HepG2 (cell line): ENCODE measurements around the gene SH2D7. TPM values are rescaled to one million over a fixed set of nuclear protein-coding genes. Genes with fewer than 3 reads are reported as not detected.

Experiments used
- ATAC-seq: fragments of 200-7000 bp; cut with Tn5 transposase; 3 replicates; pipeline ENCODE4 v1.9.1; 2020; ENCODE audit warnings: mild to moderate bottlenecking, moderate library complexity
- BruUV-seq: library from RNA; stranded (reverse); fragments of 400-500 nt; replicated peaks from 2 replicates; lab custom pipeline; 2021; lab: Mats Ljungman, UMichigan
- CTCF ChIA-PET: fragments of 300-600 bp; formaldehyde crosslinking; extraction: SDS; loops from one replicate; lab custom pipeline; 2021; ENCODE audit warnings: low total read pairs, inconsistent platforms, low intra/inter-chr PET ratio; lab: Yijun Ruan, JAX
- POLR2A ChIA-PET: fragments of 350-600 bp; sonication (Branson Sonifier 250); formaldehyde crosslinking; loops from one replicate; lab custom pipeline; 2020; ENCODE audit warnings: antibody characterized with exemption, inconsistent platforms; lab: Yijun Ruan, JAX
- DNase-seq: peaks from one replicate; pipeline ENCODE4 v3.0.0-alpha.2; 2015; ENCODE audit warnings: low spot score
- FAIRE-seq: peaks from 3 replicates; lab custom pipeline; 2011; peaks lifted over from hg19 to GRCh38; lab: Jason Lieb, UNC
- H2AFZ ChIP-seq: one replicate; pipeline ENCODE4 v1.6.1; 2011; ENCODE audit warnings: low read length, inconsistent platforms
- H3K27ac ChIP-seq: fragments of 300-600 bp; 3 replicates; pipeline ENCODE4 v1.8.0; 2011; ENCODE audit warnings: mixed run types, mild to moderate bottlenecking, mixed read lengths, low read length, inconsistent platforms; ENCODE audit not compliant: insufficient read depth; ENCODE audit errors: extremely low read length
- H3K27me3 ChIP-seq, 2 experiments: fragments of 200-600 bp in 1 of 2; 2 replicates in 1 of 2; 3 replicates in 1 of 2; pipeline versions ENCODE4 v1.6.0 to v1.8.0; 2011; ENCODE audit warnings: low read length in 2 of 2, mild to moderate bottlenecking in 2 of 2, moderate library complexity in 2 of 2, inconsistent platforms in 1 of 2; ENCODE audit not compliant: insufficient read depth in 2 of 2, control insufficient read depth in 1 of 2
- H3K36me3 ChIP-seq, 2 experiments: fragments of 200-600 bp in 1 of 2; replicated peaks in 1 of 2; 2 replicates in 1 of 2; 3 replicates in 1 of 2; pipeline versions ENCODE4 v1.5.1 to v1.8.0; 2011; ENCODE audit warnings: low read length in 2 of 2, inconsistent platforms in 1 of 2; ENCODE audit not compliant: insufficient read depth in 2 of 2, control insufficient read depth in 1 of 2
- H3K4me1 ChIP-seq: 2 replicates; pipeline ENCODE4 v1.5.1; 2012; ENCODE audit warnings: low read length, inconsistent platforms; ENCODE audit not compliant: insufficient read depth
- H3K4me2 ChIP-seq: 2 replicates; pipeline ENCODE4 v1.6.0; 2011; ENCODE audit warnings: low read depth, low read length, inconsistent platforms
- H3K4me3 ChIP-seq, 3 experiments: fragments of 200-600 bp in 1 of 3; sonication (generic), shearing (Covaris generic) in 1 of 3; replicated peaks in 1 of 3; 2 replicates each; pipeline ENCODE4 v1.5.1; 2011 to 2016; ENCODE audit warnings: low read length in 3 of 3, inconsistent platforms in 2 of 3, low read depth in 2 of 3, mild to moderate bottlenecking in 2 of 3, control low read depth in 1 of 3, mixed read lengths in 1 of 3; ENCODE audit not compliant: insufficient read depth in 1 of 3
- H3K79me2 ChIP-seq: one replicate; pipeline ENCODE4 v1.6.1; 2011; ENCODE audit warnings: low read length, inconsistent platforms; ENCODE audit not compliant: insufficient read depth
- H3K9ac ChIP-seq: 2 replicates; pipeline ENCODE4 v1.6.0; 2011; ENCODE audit warnings: mild to moderate bottlenecking, low read depth, low read length, inconsistent platforms; ENCODE audit not compliant: insufficient read depth
- H3K9me3 ChIP-seq: 2 replicates; pipeline ENCODE4 v1.5.1; 2012; ENCODE audit warnings: mild to moderate bottlenecking, low read length
- H4K20me1 ChIP-seq: 2 replicates; pipeline ENCODE4 v1.6.0; 2011; ENCODE audit warnings: inconsistent platforms, mild to moderate bottlenecking, low read length, moderate library complexity; ENCODE audit not compliant: insufficient read depth
- ISX ChIP-seq: sonication (generic); formaldehyde crosslinking; conservative IDR thresholded peaks from 2 replicates; pipeline ENCODE4 v1.5.0; 2020; ENCODE audit warnings: missing genetic modification reagents
- KDM6A ChIP-seq: IDR thresholded peaks from 2 replicates; pipeline ENCODE4 v1.6.1; 2016; ENCODE audit warnings: low read depth
- KLF12 ChIP-seq: sonication (generic); formaldehyde crosslinking; IDR thresholded peaks from 2 replicates; pipeline ENCODE4 v1.4.0; 2020; ENCODE audit warnings: missing genetic modification reagents, borderline replicate concordance
- KLF13 ChIP-seq: sonication (generic); formaldehyde crosslinking; IDR thresholded peaks from 2 replicates; pipeline ENCODE4 v1.4.0; 2020; ENCODE audit warnings: mild to moderate bottlenecking, missing genetic modification reagents
- KLF6 ChIP-seq: IDR thresholded peaks from 2 replicates; pipeline ENCODE4 v1.8.0; 2016; ENCODE audit warnings: missing biosample characterization, missing genetic modification reagents
- RXRA ChIP-seq: sonication (generic); formaldehyde crosslinking; IDR thresholded peaks from 2 replicates; pipeline ENCODE4 v1.5.1; 2020; ENCODE audit warnings: missing genetic modification reagents
- ZC3H13 ChIP-seq: sonication (generic); formaldehyde crosslinking; IDR thresholded peaks from 2 replicates; pipeline ENCODE4 v1.8.1; 2023; ENCODE audit warnings: mild to moderate bottlenecking, missing genetic modification reagents, moderate library complexity
- ZFAT ChIP-seq: sonication (generic); formaldehyde crosslinking; conservative IDR thresholded peaks from 2 replicates; pipeline ENCODE4 v1.8.1; 2023; ENCODE audit warnings: missing genetic modification reagents, inconsistent platforms
- ZNF451 ChIP-seq: sonication (generic); formaldehyde crosslinking; IDR thresholded peaks from 2 replicates; pipeline ENCODE4 v1.5.0; 2020; ENCODE audit warnings: mild to moderate bottlenecking, missing genetic modification reagents
- ZNF484 ChIP-seq: sonication (generic); formaldehyde crosslinking; IDR thresholded peaks from 2 replicates; pipeline ENCODE4 v1.5.1; 2020; ENCODE audit warnings: mild to moderate bottlenecking, low read depth, missing genetic modification reagents, borderline replicate concordance
- ZNF766 ChIP-seq: sonication (generic); formaldehyde crosslinking; IDR thresholded peaks from 2 replicates; pipeline ENCODE4 v1.5.0; 2020; ENCODE audit warnings: missing genetic modification reagents, borderline replicate concordance
- ZNF772 ChIP-seq: sonication (generic); formaldehyde crosslinking; IDR thresholded peaks from 2 replicates; pipeline ENCODE4 v1.5.0; 2020; ENCODE audit warnings: mild to moderate bottlenecking, missing genetic modification reagents
- WGBS: methylation state at CpG from one replicate; pipeline ENCODE4 v1.1.6; 2017; ENCODE audit warnings: low lambda C conversion rate; 5-methylcytosine and 5-hydroxymethylcytosine counted together
- in situ Hi-C: cut with HindIII; loops from 2 replicates; pipeline ENCODE4 v1.10.0; 2017; ENCODE audit warnings: low pct_unique_long_range_greater_than_20kb; ENCODE audit not compliant: extremely low pct_ligation_motif_present
- intact Hi-C: fragments of 100-400 bp; cut with micrococcal nuclease; formaldehyde crosslinking; loops from one replicate; pipeline ENCODE4 v1.10.0; 2022; ENCODE audit not compliant: unreplicated experiment
- polyA plus RNA-seq, 8 experiments: library from polyadenylated mRNA; depleted of rRNA in 3 of 8; stranded (reverse) in 7 of 8; unstranded in 1 of 8; fragments of >200 nt; fragmentation: Illumina TruSeq in 4 of 8; extraction: Trizol in 4 of 8; gene quantifications; 2 replicates each; pipeline versions ENCODE4 v1.2.1 to v1.2.3, GENCODE V29; 2011 to 2016; ENCODE audit warnings: low read depth in 4 of 8, missing spikeins in 1 of 8, mixed read lengths in 1 of 8; ENCODE audit not compliant: insufficient read depth in 1 of 8
- total RNA-seq, 5 experiments: library from RNA; depleted of rRNA; stranded (reverse); fragments of >200 nt; fragmentation: Illumina TruSeq; extraction: Trizol; gene quantifications; 2 replicates each; pipeline ENCODE4 v1.2.3, GENCODE V29; 2016; ENCODE audit warnings: low read depth in 1 of 5
- TF ChIP-seq, protein P1 (sequence below): sonication (generic); formaldehyde crosslinking; IDR thresholded peaks from 2 replicates; pipeline ENCODE4 v1.8.1; 2022; ENCODE audit warnings: low read depth, mild to moderate bottlenecking, missing genetic modification reagents
- TF ChIP-seq, protein P2 (sequence below): sonication (generic); formaldehyde crosslinking; IDR thresholded peaks from 2 replicates; pipeline ENCODE4 v1.4.0; 2020; ENCODE audit warnings: missing genetic modification reagents
- TF ChIP-seq, protein P3 (sequence below): sonication (generic); IDR thresholded peaks from 2 replicates; pipeline ENCODE4 v1.6.1; 2016; ENCODE audit warnings: low read depth, borderline replicate concordance

The SH2D7 gene
- total and polyA plus RNA-seq, 2 of the 13 experiments (the other 11 are each of a cell fraction or from before 2014, with no cell fraction given), result not detected

DNA sequence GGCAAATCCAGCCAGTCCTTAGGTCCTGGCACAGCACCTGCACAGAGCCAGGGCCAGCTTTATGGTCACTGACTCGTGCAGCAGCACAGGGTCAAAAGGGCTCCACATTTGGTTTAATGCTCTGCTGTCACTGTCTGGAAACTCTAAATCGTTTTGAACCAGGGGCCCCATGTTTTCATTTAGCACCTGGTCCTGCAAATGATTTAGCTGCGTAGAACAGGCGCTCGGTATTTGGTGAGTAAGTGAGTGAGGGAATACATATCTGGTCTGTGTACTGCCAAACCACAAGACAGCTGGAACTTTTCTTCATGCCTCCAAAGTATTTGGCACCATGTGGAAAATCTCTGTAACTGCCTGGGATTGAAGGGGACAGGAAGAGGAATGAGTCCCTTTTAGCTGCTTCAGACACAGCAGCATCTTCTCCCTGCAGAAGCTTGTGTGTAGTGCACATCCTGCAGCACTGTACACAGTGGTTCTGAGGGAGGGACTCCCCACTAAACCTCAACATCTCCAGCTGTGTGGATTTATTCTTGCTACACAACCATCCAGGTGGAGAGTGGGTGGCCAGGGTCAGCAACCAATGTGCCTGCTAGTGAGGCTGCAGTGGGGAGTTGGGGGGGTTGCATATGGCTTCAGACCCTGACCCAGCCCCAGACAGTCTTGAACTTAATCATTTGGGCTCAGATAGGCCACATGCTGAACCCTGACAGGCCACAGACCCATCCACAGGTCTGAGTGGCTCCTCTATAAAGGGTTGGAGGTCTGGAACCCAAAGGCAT, 1.1 kb downstream of the SH2D7 start:
- H2AFZ ChIP-seq, result no peak overlapping the region
- WGBS, result 26% methylated on average over 5 of the region's 5 CpGs
- DNase-seq (no peak), ATAC-seq (no peak), FAIRE-seq (no peak)
- TF ChIP-seq ZNF766 (CRISPR knock-in tag), result no peak
- no peak for TF ChIP-seq KDM6A (CRISPR knock-in tag)
- TF ChIP-seq KLF13 (CRISPR knock-in tag), result no peak
- no peak for TF ChIP-seq RXRA (CRISPR knock-in tag)
- TF ChIP-seq, protein P1, sequence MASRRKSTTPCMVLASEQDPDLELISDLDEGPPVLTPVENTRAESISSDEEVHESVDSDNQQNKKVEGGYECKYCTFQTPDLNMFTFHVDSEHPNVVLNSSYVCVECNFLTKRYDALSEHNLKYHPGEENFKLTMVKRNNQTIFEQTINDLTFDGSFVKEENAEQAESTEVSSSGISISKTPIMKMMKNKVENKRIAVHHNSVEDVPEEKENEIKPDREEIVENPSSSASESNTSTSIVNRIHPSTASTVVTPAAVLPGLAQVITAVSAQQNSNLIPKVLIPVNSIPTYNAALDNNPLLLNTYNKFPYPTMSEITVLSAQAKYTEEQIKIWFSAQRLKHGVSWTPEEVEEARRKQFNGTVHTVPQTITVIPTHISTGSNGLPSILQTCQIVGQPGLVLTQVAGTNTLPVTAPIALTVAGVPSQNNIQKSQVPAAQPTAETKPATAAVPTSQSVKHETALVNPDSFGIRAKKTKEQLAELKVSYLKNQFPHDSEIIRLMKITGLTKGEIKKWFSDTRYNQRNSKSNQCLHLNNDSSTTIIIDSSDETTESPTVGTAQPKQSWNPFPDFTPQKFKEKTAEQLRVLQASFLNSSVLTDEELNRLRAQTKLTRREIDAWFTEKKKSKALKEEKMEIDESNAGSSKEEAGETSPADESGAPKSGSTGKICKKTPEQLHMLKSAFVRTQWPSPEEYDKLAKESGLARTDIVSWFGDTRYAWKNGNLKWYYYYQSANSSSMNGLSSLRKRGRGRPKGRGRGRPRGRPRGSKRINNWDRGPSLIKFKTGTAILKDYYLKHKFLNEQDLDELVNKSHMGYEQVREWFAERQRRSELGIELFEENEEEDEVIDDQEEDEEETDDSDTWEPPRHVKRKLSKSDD, result no peak
- TF ChIP-seq ZNF451, result no peak
- no peak for TF ChIP-seq ISX (CRISPR knock-in tag)
- no peak for TF ChIP-seq KLF12 (CRISPR knock-in tag)
- TF ChIP-seq, protein P2, sequence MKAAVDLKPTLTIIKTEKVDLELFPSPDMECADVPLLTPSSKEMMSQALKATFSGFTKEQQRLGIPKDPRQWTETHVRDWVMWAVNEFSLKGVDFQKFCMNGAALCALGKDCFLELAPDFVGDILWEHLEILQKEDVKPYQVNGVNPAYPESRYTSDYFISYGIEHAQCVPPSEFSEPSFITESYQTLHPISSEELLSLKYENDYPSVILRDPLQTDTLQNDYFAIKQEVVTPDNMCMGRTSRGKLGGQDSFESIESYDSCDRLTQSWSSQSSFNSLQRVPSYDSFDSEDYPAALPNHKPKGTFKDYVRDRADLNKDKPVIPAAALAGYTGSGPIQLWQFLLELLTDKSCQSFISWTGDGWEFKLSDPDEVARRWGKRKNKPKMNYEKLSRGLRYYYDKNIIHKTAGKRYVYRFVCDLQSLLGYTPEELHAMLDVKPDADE (CRISPR knock-in tag), result no peak
- no peak for TF ChIP-seq KLF6 (CRISPR knock-in tag)
- TF ChIP-seq ZC3H13 (CRISPR knock-in tag), result no peak
- no peak for TF ChIP-seq ZFAT
- no peak for TF ChIP-seq ZNF484 (CRISPR knock-in tag)
- TF ChIP-seq, protein P3, sequence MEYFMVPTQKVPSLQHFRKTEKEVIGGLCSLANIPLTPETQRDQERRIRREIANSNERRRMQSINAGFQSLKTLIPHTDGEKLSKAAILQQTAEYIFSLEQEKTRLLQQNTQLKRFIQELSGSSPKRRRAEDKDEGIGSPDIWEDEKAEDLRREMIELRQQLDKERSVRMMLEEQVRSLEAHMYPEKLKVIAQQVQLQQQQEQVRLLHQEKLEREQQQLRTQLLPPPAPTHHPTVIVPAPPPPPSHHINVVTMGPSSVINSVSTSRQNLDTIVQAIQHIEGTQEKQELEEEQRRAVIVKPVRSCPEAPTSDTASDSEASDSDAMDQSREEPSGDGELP, result no peak
- no peak for TF ChIP-seq ZNF772 (CRISPR knock-in tag)
- CTCF ChIA-PET, result no interaction called here
- H3K79me2 ChIP-seq, result no peaks in the 10 kb centered on the region
- no peak overlapping the region for H3K9ac ChIP-seq
- intact Hi-C loops (no loop called here), in situ Hi-C loops (no loop called here)
- H3K4me2 ChIP-seq, result no peak overlapping the region
- H3K9me3 ChIP-seq, result no peaks in the 10 kb centered on the region
- H3K4me1 ChIP-seq, result peaks cover 26% of the 10 kb centered on the region
- peaks cover 1 to 8% of the 10 kb centered on the region in 2 experiments; a peak in 3 of 5 replicates for H3K27me3 ChIP-seq
- POLR2A ChIA-PET, result no interaction called here
- no peak overlapping the region for H3K27ac ChIP-seq
- H4K20me1 ChIP-seq, result no peaks in the 10 kb centered on the region
- BruUV-seq, result no TSS peak
- no peak overlapping the region for H3K4me3 ChIP-seq
- no peaks in the 10 kb centered on the region for H3K36me3 ChIP-seq
